ENCODE data around the gene AKAP8. TPM values are rescaled to one million over a fixed set of nuclear protein-coding genes. Genes with fewer than 3 reads are reported as not detected.
"Not testable (repeated sequence)": the region's sequence is repeated elsewhere in the genome, so short reads cannot be mapped to it uniquely, and the experiment has no call there.

The AKAP8 gene
- total and polyA plus RNA-seq, 9 donors: 13.6 to 53.3 (median 34.2) TPM

DNA sequence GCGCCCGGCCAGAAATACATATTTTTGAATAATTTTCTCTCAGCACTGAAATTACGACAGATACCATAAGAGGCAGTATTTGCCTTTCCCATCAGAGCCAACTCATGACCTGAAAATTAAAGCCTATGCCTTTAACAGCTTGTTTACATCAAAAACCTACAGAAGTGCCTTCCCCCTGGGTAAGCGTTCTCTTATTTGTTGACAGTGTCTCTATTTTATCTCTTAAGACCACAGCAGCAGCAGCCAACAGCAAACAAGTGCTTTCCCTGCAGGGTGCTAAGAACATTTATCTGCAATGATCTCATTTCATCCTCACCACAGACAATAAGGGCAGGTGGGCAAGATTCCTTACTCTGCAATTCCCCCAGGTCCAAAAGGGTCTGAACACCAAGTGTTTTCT lies 33.2 kb upstream of the AKAP8 start:
- Histone ChIP-seq H3K4me1 (ENCODE audit: insufficient read depth) (peaks cover 16% of the 10 kb centered on the region), H3K27me3 (no peaks in the 10 kb centered on the region), H3K4me3 (no peak overlapping the region), H3K9me3 (no peaks in the 10 kb centered on the region), H3K36me3 (no peaks in the 10 kb centered on the region), H3K27ac (no peak overlapping the region)
- peak in 1 of 5 donors; percentile 1 for DNase-seq
- WGBS, 3 donors: 68 to 83% (median 77%) methylated on average over 4 of the region's 4 CpGs
- intact Hi-C loops (cut with DNase I): no loop called here
- TF ChIP-seq, protein P1, sequence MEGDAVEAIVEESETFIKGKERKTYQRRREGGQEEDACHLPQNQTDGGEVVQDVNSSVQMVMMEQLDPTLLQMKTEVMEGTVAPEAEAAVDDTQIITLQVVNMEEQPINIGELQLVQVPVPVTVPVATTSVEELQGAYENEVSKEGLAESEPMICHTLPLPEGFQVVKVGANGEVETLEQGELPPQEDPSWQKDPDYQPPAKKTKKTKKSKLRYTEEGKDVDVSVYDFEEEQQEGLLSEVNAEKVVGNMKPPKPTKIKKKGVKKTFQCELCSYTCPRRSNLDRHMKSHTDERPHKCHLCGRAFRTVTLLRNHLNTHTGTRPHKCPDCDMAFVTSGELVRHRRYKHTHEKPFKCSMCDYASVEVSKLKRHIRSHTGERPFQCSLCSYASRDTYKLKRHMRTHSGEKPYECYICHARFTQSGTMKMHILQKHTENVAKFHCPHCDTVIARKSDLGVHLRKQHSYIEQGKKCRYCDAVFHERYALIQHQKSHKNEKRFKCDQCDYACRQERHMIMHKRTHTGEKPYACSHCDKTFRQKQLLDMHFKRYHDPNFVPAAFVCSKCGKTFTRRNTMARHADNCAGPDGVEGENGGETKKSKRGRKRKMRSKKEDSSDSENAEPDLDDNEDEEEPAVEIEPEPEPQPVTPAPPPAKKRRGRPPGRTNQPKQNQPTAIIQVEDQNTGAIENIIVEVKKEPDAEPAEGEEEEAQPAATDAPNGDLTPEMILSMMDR (IDR thresholded peaks at IDR 0.05): no peak
- TF ChIP-seq EP300 (IDR thresholded peaks at IDR 0.05) (no peak), POLR2A (IDR thresholded peaks at IDR 0.05) (no peak)

DNA sequence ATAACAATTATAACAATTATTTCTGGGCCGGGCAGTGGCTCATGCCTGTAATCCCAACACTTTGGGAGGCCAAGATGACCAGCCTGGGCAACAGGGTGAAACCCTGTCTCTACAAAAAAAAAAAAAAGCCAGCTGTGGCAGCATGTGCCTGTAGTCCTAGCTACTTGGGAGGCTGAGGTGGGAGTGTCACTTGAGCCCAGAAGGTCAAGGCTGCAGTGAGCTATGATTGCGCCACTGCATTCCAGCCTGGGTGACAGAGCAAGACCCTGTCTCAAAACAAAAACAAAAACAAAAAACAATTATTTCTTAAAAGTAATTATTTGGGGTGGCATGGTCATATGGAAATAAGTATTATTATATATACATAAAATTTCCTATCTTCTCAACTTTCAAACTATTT lies 31.8 kb upstream of the AKAP8 start:
- WGBS, 3 donors: 28 to 54% (median 28%) methylated on average over 2 of the region's 2 CpGs
- H3K4me3 ChIP-seq; H3K27ac ChIP-seq; H3K27me3 ChIP-seq; H3K36me3 ChIP-seq; H3K9me3 ChIP-seq; H3K4me1 ChIP-seq (ENCODE audit: insufficient read depth); intact Hi-C loops (cut with DNase I): not testable (repeated sequence)
- peak in 1 of 5 donors; percentile 40 for DNase-seq

DNA sequence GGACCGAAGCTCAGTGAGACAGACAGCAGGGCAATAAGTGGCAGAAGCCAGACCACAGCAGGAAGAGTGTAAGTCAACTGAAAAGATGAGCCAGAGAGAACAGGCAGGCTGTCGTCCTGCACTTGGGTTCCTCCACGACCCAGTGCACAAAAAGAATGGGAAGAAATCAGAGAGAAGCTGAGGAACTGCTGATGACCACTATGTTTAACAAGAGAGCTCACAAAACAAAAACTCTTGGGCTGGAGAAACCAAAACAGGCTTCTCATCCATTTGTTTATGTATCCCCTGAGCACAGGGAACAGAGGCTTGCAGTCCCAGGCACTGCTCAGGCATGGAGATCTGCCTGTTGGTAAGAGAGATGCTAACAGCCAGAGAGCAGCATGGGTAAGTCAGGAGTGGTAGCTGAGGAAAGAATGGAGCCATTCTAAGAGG lies 25.2 kb upstream of the AKAP8 start:
- Histone ChIP-seq H3K27me3 (no peaks in the 10 kb centered on the region), H3K36me3 (no peaks in the 10 kb centered on the region), H3K27ac (no peak overlapping the region), H3K9me3 (no peaks in the 10 kb centered on the region), H3K4me1 (ENCODE audit: insufficient read depth) (peaks cover 20% of the 10 kb centered on the region), H3K4me3 (no peak overlapping the region)
- no peak for DNase-seq
- 22 to 36% (median 23%) methylated on average over 3 of the region's 3 CpGs for WGBS, 3 donors
- no peak for TF ChIP-seq EP300 (IDR thresholded peaks at IDR 0.05)
- no peak for TF ChIP-seq POLR2A (IDR thresholded peaks at IDR 0.05)
- TF ChIP-seq, protein P1 (IDR thresholded peaks at IDR 0.05): no peak
- intact Hi-C loops (cut with DNase I): no loop called here

DNA sequence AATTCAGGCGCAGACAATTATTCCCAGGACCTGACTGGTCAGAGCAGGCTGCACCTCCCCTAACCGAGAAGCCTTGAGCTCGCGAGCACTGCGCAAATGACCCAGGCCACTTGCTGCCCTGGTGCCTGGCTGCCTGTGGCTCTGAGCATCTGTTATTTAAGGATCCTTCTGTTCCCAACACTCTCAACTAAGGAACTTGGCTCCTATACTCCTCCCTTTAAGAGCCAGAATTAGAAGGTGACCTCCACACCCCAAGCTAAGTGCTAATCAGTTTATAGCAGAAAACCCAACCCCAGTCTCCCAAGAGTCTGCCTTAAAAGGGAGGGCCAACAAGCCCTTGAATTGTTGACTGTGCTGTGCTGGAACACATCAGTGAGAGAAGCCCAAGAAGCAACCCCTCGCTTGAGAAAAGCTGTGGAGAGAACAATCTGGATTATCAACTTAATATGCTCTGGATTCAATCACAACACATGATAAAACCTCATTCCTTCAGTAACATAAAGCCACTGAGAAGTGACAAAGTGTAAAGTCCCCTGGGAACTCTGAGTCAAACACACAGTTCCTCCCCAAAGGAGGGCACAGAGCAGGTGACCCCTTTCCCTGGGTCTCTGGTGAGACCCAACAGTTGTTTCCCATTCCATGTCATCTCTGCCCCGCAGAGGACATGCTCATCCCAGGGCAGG lies 24.7 kb upstream of the AKAP8 start:
- 37 to 48% (median 37%) methylated on average over 7 of the region's 7 CpGs for WGBS, 3 donors
- no peak for DNase-seq

DNA sequence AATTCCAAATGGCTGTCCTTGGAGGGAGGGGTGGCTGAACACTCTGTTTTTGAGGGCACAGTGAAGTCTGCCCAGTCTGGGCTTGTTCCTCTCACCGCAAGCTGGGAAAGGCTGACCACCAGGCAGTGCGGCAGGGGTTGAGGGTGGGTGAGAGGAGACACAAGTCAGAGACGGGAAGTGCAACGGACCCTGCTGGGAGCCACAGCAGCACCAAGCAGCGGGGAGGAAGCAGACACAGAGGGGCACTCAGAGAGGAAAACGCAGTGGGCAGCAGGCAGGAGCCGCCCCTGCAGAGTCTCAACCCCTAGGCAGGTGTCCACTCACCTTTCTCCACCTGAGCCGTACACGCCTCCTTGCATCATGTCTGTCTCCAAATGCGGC lies 23.6 kb upstream of the AKAP8 start:
- H3K27ac ChIP-seq: no peak overlapping the region
- DNase-seq: no peak
- TF ChIP-seq, protein P1 (IDR thresholded peaks at IDR 0.05): no peak
- TF ChIP-seq POLR2A (IDR thresholded peaks at IDR 0.05) (no peak), EP300 (IDR thresholded peaks at IDR 0.05) (no peak)
- no peaks in the 10 kb centered on the region for H3K9me3 ChIP-seq
- H3K36me3 ChIP-seq: no peaks in the 10 kb centered on the region
- 90 to 94% (median 90%) methylated on average over 10 of the region's 10 CpGs for WGBS, 3 donors
- peaks cover 20% of the 10 kb centered on the region for H3K4me1 ChIP-seq (ENCODE audit: insufficient read depth)
- no peak overlapping the region for H3K4me3 ChIP-seq
- H3K27me3 ChIP-seq: no peaks in the 10 kb centered on the region
- intact Hi-C loops (cut with DNase I): no loop called here

More for the DNA sequence above, 24.7 kb upstream of the AKAP8 start:
- H3K27me3 ChIP-seq: no peaks in the 10 kb centered on the region
- H3K27ac ChIP-seq: no peak overlapping the region
- peaks cover 20% of the 10 kb centered on the region for H3K4me1 ChIP-seq (ENCODE audit: insufficient read depth)
- TF ChIP-seq, protein P1 (IDR thresholded peaks at IDR 0.05): no peak
- TF ChIP-seq EP300 (IDR thresholded peaks at IDR 0.05) (no peak), POLR2A (IDR thresholded peaks at IDR 0.05) (no peak)
- intact Hi-C loops (cut with DNase I): no loop called here
- no peaks in the 10 kb centered on the region for H3K9me3 ChIP-seq
- no peaks in the 10 kb centered on the region for H3K36me3 ChIP-seq
- H3K4me3 ChIP-seq: no peak overlapping the region

All from ovary (tissue), 9 donors.